BJ (cell line): ENCODE measurements around the gene PREPL. TPM values are rescaled to one million over a fixed set of nuclear protein-coding genes. Genes with fewer than 3 reads are reported as not detected.

ENCODE experiments used
- CTCF ChIA-PET: fragments of 350-600 bp; formaldehyde crosslinking; extraction: SDS; loops from one replicate; lab custom pipeline; 2021; ENCODE audit warnings: antibody characterized with exemption, inconsistent platforms; lab: Yijun Ruan, JAX
- POLR2A ChIA-PET: fragments of 300-600 bp; sonication (Branson Sonifier 250); formaldehyde crosslinking; extraction: SDS; loops from one replicate; lab custom pipeline; 2021; ENCODE audit warnings: antibody characterized with exemption; lab: Charles Lee
- DNase-seq: peaks from one replicate; pipeline ENCODE4 v3.0.0-alpha.2; 2011; ENCODE audit warnings: low read depth
- H3K27me3 ChIP-seq: 2 replicates; pipeline ENCODE4 v1.6.0; 2011; ENCODE audit warnings: low read length; ENCODE audit not compliant: control insufficient read depth, insufficient read depth
- H3K36me3 ChIP-seq: 2 replicates; pipeline ENCODE4 v1.5.1; 2011; ENCODE audit warnings: low read length; ENCODE audit not compliant: control insufficient read depth, insufficient read depth
- H3K4me3 ChIP-seq: 2 replicates; pipeline ENCODE4 v1.5.1; 2011; ENCODE audit warnings: low read depth, mild to moderate bottlenecking, control low read depth, low read length
- CTCF ChIP-seq: IDR thresholded peaks from 2 replicates; pipeline ENCODE4 v1.5.1; 2011; ENCODE audit warnings: low read depth, mild to moderate bottlenecking, control low read depth, inconsistent platforms, low read length, moderate library complexity; ENCODE audit not compliant: insufficient read depth
- polyA plus RNA-seq: library from polyadenylated mRNA; depleted of rRNA; stranded (reverse); fragments of >200 nt; gene quantifications from 2 replicates; pipeline ENCODE4 v1.2.3, GENCODE V29; 2011

PREPL gene
- polyA plus RNA-seq, 1 experiment = 18.4 TPM

GRCh38 chr2:44285174-44285573 lies 76.1 kb downstream of the PREPL start:
- ChIA-PET POLR2A (no interaction called here), CTCF (no interaction called here)
- no peak overlapping the region for H3K4me3 ChIP-seq
- H3K27me3 ChIP-seq = no peaks in the 10 kb centered on the region
- TF ChIP-seq CTCF = no peak
- no peak for DNase-seq
- H3K36me3 ChIP-seq = no peaks in the 10 kb centered on the region

- Histone ChIP-seq H3K4me3 (no peak overlapping the region), H3K36me3 (no peaks in the 10 kb centered on the region), H3K27me3 (no peaks in the 10 kb centered on the region; the same call in 1 of the 2 replicates)
- TF ChIP-seq CTCF = no peak
- ChIA-PET POLR2A (no interaction called here), CTCF (interaction anchor here (0.8 kb wide), 1 partner anchor 18 kb away, joined by 3 read pairs; no protein-coding TSS in a partner anchor)
- DNase-seq = no peak
Measured at GRCh38 chr2:44283116-44283666, 78.1 kb downstream of the PREPL start.

GRCh38 chr2:44280869-44281268 lies 80.4 kb downstream of the PREPL start:
- Histone ChIP-seq H3K4me3 (no peak overlapping the region), H3K36me3 (no peaks in the 10 kb centered on the region), H3K27me3 (no peaks in the 10 kb centered on the region; the same call in 1 of the 2 replicates)
- POLR2A ChIA-PET = no interaction called here
- CTCF ChIA-PET = no interaction called here
- no peak for DNase-seq
- TF ChIP-seq CTCF = no peak

- DNase-seq = no peak
- ChIA-PET CTCF (no interaction called here), POLR2A (no interaction called here)
- no peaks in the 10 kb centered on the region; the same call in 1 of the 2 replicates for H3K27me3 ChIP-seq
- no peaks in the 10 kb centered on the region for H3K36me3 ChIP-seq
- TF ChIP-seq CTCF = no peak
- no peak overlapping the region for H3K4me3 ChIP-seq
Measured at GRCh38 chr2:44277541-44277940, 83.8 kb downstream of the PREPL start.

GRCh38 chr2:44275927-44276303 lies 85.4 kb downstream of the PREPL start:
- ChIA-PET CTCF (interaction anchor here (0.8 kb wide), 1 partner anchor 9 kb away, joined by 3 read pairs; no protein-coding TSS in a partner anchor), POLR2A (no interaction called here)
- no peak for DNase-seq
- H3K4me3 ChIP-seq = no peak overlapping the region
- no peaks in the 10 kb centered on the region for H3K36me3 ChIP-seq
- no peak for TF ChIP-seq CTCF
- no peaks in the 10 kb centered on the region; the same call in 1 of the 2 replicates for H3K27me3 ChIP-seq
